Stomach (tissue), 4 donors: ENCODE measurements around the gene LRGUK.

Experiments used
- EP300 ChIP-seq: sonication (generic); formaldehyde crosslinking; IDR thresholded peaks from one replicate; pipeline ENCODE4 v1.6.1; 2017; ENCODE audit warnings: antibody characterized with exemption
- POLR2A ChIP-seq, 4 donors: fragments of 450-650 bp; IDR thresholded peaks; one replicate each; pipeline ENCODE4 v1.6.1; 2016; ENCODE audit warnings: antibody characterized with exemption in 4 of 4, control low read depth in 2 of 4, mild to moderate bottlenecking in 1 of 4, moderate library complexity in 1 of 4
- TF ChIP-seq, protein P1 (sequence below), 7 experiments: fragments of 450-650 bp in 4 of 7; fragments of 200-600 bp in 3 of 7; sonication (generic) in 3 of 7; IDR thresholded peaks; one replicate each; pipeline ENCODE4 v1.5.1; 2016 to 2019; ENCODE audit warnings: antibody characterized with exemption in 7 of 7, control low read depth in 2 of 7, mild to moderate bottlenecking in 1 of 7

- TF ChIP-seq POLR2A (IDR thresholded peaks at IDR 0.05) (no peak), EP300 (no peak)
- TF ChIP-seq, protein P1, sequence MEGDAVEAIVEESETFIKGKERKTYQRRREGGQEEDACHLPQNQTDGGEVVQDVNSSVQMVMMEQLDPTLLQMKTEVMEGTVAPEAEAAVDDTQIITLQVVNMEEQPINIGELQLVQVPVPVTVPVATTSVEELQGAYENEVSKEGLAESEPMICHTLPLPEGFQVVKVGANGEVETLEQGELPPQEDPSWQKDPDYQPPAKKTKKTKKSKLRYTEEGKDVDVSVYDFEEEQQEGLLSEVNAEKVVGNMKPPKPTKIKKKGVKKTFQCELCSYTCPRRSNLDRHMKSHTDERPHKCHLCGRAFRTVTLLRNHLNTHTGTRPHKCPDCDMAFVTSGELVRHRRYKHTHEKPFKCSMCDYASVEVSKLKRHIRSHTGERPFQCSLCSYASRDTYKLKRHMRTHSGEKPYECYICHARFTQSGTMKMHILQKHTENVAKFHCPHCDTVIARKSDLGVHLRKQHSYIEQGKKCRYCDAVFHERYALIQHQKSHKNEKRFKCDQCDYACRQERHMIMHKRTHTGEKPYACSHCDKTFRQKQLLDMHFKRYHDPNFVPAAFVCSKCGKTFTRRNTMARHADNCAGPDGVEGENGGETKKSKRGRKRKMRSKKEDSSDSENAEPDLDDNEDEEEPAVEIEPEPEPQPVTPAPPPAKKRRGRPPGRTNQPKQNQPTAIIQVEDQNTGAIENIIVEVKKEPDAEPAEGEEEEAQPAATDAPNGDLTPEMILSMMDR (IDR thresholded peaks at IDR 0.05): no peak
These were observed 170.3 kb downstream of the LRGUK start for GRCh38 chr7:134297489-134297888.
